Ishikawa (cell line): Measurements from ENCODE around the gene PHETA1.

Experiments
- CEBPB ChIP-seq: IDR thresholded peaks from 2 replicates; pipeline ENCODE4 v1.6.1; 2012
- CREB1 ChIP-seq: IDR thresholded peaks from 2 replicates; pipeline ENCODE4 v1.6.1; 2012; ENCODE audit warnings: low read depth
- EGR1 ChIP-seq: IDR thresholded peaks from 2 replicates; pipeline ENCODE4 v1.6.1; 2012
- EP300 ChIP-seq: IDR thresholded peaks from 2 replicates; pipeline ENCODE4 v1.6.1; 2012; ENCODE audit warnings: borderline replicate concordance
- FOXM1 ChIP-seq: IDR thresholded peaks from 2 replicates; pipeline ENCODE4 v1.6.1; 2012; ENCODE audit warnings: low read depth, borderline replicate concordance
- MAX ChIP-seq: IDR thresholded peaks from 2 replicates; pipeline ENCODE4 v1.6.1; 2012
- NFIC ChIP-seq: IDR thresholded peaks from 2 replicates; pipeline ENCODE4 v1.6.1; 2012
- RAD21 ChIP-seq: IDR thresholded peaks from 2 replicates; pipeline ENCODE4 v1.6.1; 2012; ENCODE audit warnings: low read depth
- REST ChIP-seq: IDR thresholded peaks from 2 replicates; pipeline ENCODE4 v1.6.1; 2012; ENCODE audit warnings: low read depth, mild to moderate bottlenecking
- TAF1 ChIP-seq: IDR thresholded peaks from 2 replicates; pipeline ENCODE4 v1.6.1; 2012; ENCODE audit warnings: low read depth, mild to moderate bottlenecking
- TCF12 ChIP-seq: IDR thresholded peaks from 2 replicates; pipeline ENCODE4 v1.6.1; 2012; ENCODE audit warnings: low read depth
- TEAD4 ChIP-seq: IDR thresholded peaks from 2 replicates; pipeline ENCODE4 v1.6.1; 2012
- USF1 ChIP-seq: IDR thresholded peaks from 2 replicates; pipeline ENCODE4 v1.6.1; 2012
- YY1 ChIP-seq: IDR thresholded peaks from 2 replicates; pipeline ENCODE4 v1.6.1; 2012; ENCODE audit warnings: low read depth
- ZBTB7A ChIP-seq: IDR thresholded peaks from 2 replicates; pipeline ENCODE4 v1.6.1; 2012; ENCODE audit warnings: low read depth

Gene PHETA1

GRCh38 chr12:111347891-111348644 lies 20.8 kb downstream of the PHETA1 start:
- TF ChIP-seq TCF12, result no peak

- TF ChIP-seq USF1 (no peak), TCF12 (no peak), YY1 (no peak), CEBPB (no peak), ZBTB7A (no peak), RAD21 (no peak), REST (no peak), TEAD4 (no peak), EP300 (no peak), FOXM1 (no peak), CREB1 (no peak), NFIC (no peak), TAF1 (no peak)
Observed at GRCh38 chr12:111344254-111344875, 24.5 kb downstream of the PHETA1 start.

GRCh38 chr12:111343181-111343580 lies 25.7 kb downstream of the PHETA1 start:
- TF ChIP-seq USF1 (no peak), TEAD4 (no peak), TCF12 (no peak), TAF1 (no peak), CEBPB (no peak), ZBTB7A (no peak), FOXM1 (no peak), CREB1 (no peak), REST (no peak), RAD21 (no peak), MAX (no peak), YY1 (no peak), EP300 (no peak), EGR1 (no peak), NFIC (no peak)

- TF ChIP-seq TCF12 (no peak), CREB1 (no peak), CEBPB (no peak), REST (no peak), TEAD4 (no peak), EP300 (no peak), YY1 (no peak), USF1 (no peak), MAX (no peak), FOXM1 (no peak), EGR1 (no peak), RAD21 (no peak), NFIC (no peak), TAF1 (no peak), ZBTB7A (no peak)
Observed at GRCh38 chr12:111342376-111342775, 26.5 kb downstream of the PHETA1 start.
